H1 (cell line): ENCODE data around the gene MARS1. TPM values are rescaled to one million over a fixed set of nuclear protein-coding genes. Genes with fewer than 3 reads are reported as not detected.

Source experiments
- CTCF ChIA-PET: fragments of 300-600 bp; sonication (Branson Sonifier 250); formaldehyde crosslinking; loops from one replicate; lab custom pipeline; 2021; ENCODE audit not compliant: partially characterized antibody; lab: Charles Lee
- POLR2A ChIA-PET: fragments of 300-600 bp; sonication (Branson Sonifier 250); formaldehyde crosslinking; loops from one replicate; lab custom pipeline; 2021; ENCODE audit warnings: inconsistent platforms; ENCODE audit not compliant: partially characterized antibody; lab: Charles Lee
- DNase-seq, 2 experiments: peaks; one replicate each; pipeline versions ENCODE4 v3.0.0 to v3.0.0-alpha.2; 2010 to 2022; ENCODE audit warnings: low spot score in 2 of 2, low read depth in 1 of 2, mixed read lengths in 1 of 2
- FAIRE-seq: peaks from 2 replicates; lab custom pipeline; 2011; peaks lifted over from hg19 to GRCh38; lab: Jason Lieb, UNC
- H2AFZ ChIP-seq: 2 replicates; pipeline ENCODE4 v1.8.1; 2012; ENCODE audit warnings: low read length, inconsistent platforms
- H2AK5ac ChIP-seq: 2 replicates; pipeline ENCODE4 v1.6.1; 2013; ENCODE audit warnings: low read depth, low read length
- H2BK120ac ChIP-seq: replicated peaks from 2 replicates; pipeline ENCODE3; 2013; ENCODE audit warnings: low read depth, low read length, inconsistent platforms
- H2BK12ac ChIP-seq: 2 replicates; pipeline ENCODE4 v1.6.1; 2013; ENCODE audit warnings: low read depth, low read length
- H2BK15ac ChIP-seq: 2 replicates; pipeline ENCODE4 v1.6.1; 2013; ENCODE audit warnings: low read length
- H2BK20ac ChIP-seq: 2 replicates; pipeline ENCODE4 v1.6.1; 2013; ENCODE audit warnings: low read length
- H2BK5ac ChIP-seq: 2 replicates; pipeline ENCODE4 v1.6.1; 2013; ENCODE audit warnings: low read depth, low read length
- H3K14ac ChIP-seq: 2 replicates; pipeline ENCODE4 v1.6.1; 2013; ENCODE audit warnings: inconsistent platforms; ENCODE audit not compliant: insufficient read length
- H3K18ac ChIP-seq: 2 replicates; pipeline ENCODE4 v1.6.1; 2013; ENCODE audit warnings: low read length; ENCODE audit errors: extremely low read depth
- H3K23ac ChIP-seq: 2 replicates; pipeline ENCODE4 v1.6.1; 2013; ENCODE audit warnings: inconsistent platforms; ENCODE audit not compliant: insufficient read length
- H3K23me2 ChIP-seq: 2 replicates; pipeline ENCODE4 v1.6.1; 2013; ENCODE audit warnings: low read depth, low read length
- H3K27ac ChIP-seq: 2 replicates; pipeline ENCODE4 v1.6.1; 2011; ENCODE audit warnings: low read depth, low read length, inconsistent platforms
- H3K27me3 ChIP-seq, 4 experiments: replicated peaks in 1 of 4; 1 replicate in 1 of 4; 2 replicates in 3 of 4; pipeline versions ENCODE4 v1.6.1 to v1.8.1; 2011 to 2013; ENCODE audit warnings: low read length in 3 of 4, mild to moderate bottlenecking in 3 of 4, inconsistent platforms in 2 of 4, mixed read lengths in 2 of 4, moderate library complexity in 1 of 4; ENCODE audit not compliant: control insufficient read depth in 3 of 4, insufficient read depth in 3 of 4; ENCODE audit errors: extremely low read depth in 1 of 4
- H3K36me3 ChIP-seq, 4 experiments: 2 replicates each; pipeline versions ENCODE4 v1.6.1 to v1.8.1; 2011 to 2013; ENCODE audit warnings: mild to moderate bottlenecking in 4 of 4, low read length in 3 of 4, moderate library complexity in 2 of 4, control low read depth in 1 of 4, inconsistent platforms in 1 of 4; ENCODE audit not compliant: insufficient read depth in 4 of 4, control insufficient read depth in 2 of 4
- H3K4ac ChIP-seq: replicated peaks from 2 replicates; pipeline ENCODE3; 2013; ENCODE audit warnings: low read length, low read depth, mixed read lengths, inconsistent platforms; ENCODE audit not compliant: insufficient read length
- H3K4me1 ChIP-seq, 4 experiments: replicated peaks in 1 of 4; 1 replicate in 1 of 4; 2 replicates in 3 of 4; pipeline versions ENCODE4 v1.6.1 to v1.8.1; 2011 to 2013; ENCODE audit warnings: low read length in 3 of 4, inconsistent platforms in 2 of 4, mixed read lengths in 1 of 4; ENCODE audit not compliant: insufficient read depth in 4 of 4, control insufficient read depth in 3 of 4
- H3K4me2 ChIP-seq, 2 experiments: 2 replicates each; pipeline versions ENCODE4 v1.6.1 to v1.8.1; 2011 to 2013; ENCODE audit warnings: low read depth in 2 of 2, low read length in 2 of 2, control low read depth in 1 of 2, inconsistent platforms in 1 of 2, mild to moderate bottlenecking in 1 of 2; ENCODE audit not compliant: insufficient read depth in 1 of 2
- H3K4me3 ChIP-seq, 4 experiments: fragments of 200-600, 300-600 bp in 1 of 4; sonication (generic), shearing (Covaris generic), sonication (Bioruptor Twin) in 1 of 4; 2 replicates each; pipeline versions ENCODE4 v1.5.1 to v1.8.1; 2011 to 2016; ENCODE audit warnings: low read length in 4 of 4, low read depth in 3 of 4, control low read depth in 2 of 4, inconsistent platforms in 2 of 4, mild to moderate bottlenecking in 2 of 4, mixed read lengths in 1 of 4, moderate library complexity in 1 of 4; ENCODE audit not compliant: insufficient read depth in 2 of 4; ENCODE audit errors: extremely low read depth in 1 of 4
- H3K56ac ChIP-seq: replicated peaks from 2 replicates; pipeline ENCODE3; 2013; ENCODE audit warnings: low read depth, mild to moderate bottlenecking, mixed read lengths, low read length, inconsistent platforms; ENCODE audit not compliant: insufficient read length
- H3K79me1 ChIP-seq: 2 replicates; pipeline ENCODE4 v1.6.1; 2013; ENCODE audit warnings: low read depth, low read length, control low read depth
- H3K79me2 ChIP-seq, 2 experiments: 2 replicates each; pipeline versions ENCODE4 v1.6.1 to v1.8.1; 2012 to 2013; ENCODE audit warnings: low read length in 2 of 2, mild to moderate bottlenecking in 2 of 2, inconsistent platforms in 1 of 2; ENCODE audit not compliant: insufficient read depth in 2 of 2, control insufficient read depth in 1 of 2
- H3K9ac ChIP-seq, 4 experiments: replicated peaks in 1 of 4; 1 replicate in 1 of 4; 2 replicates in 3 of 4; pipeline versions ENCODE4 v1.6.1 to v1.8.1; 2011 to 2013; ENCODE audit warnings: low read depth in 3 of 4, low read length in 3 of 4, control low read depth in 2 of 4, mild to moderate bottlenecking in 2 of 4, moderate library complexity in 2 of 4, inconsistent platforms in 1 of 4; ENCODE audit errors: extremely low read depth in 1 of 4
- H3K9me3 ChIP-seq, 2 experiments: 2 replicates each; pipeline versions ENCODE4 v1.6.1 to v1.8.1; 2012 to 2013; ENCODE audit warnings: mild to moderate bottlenecking in 2 of 2, moderate library complexity in 2 of 2, control low read depth in 1 of 2, inconsistent platforms in 1 of 2, low read depth in 1 of 2, low read length in 1 of 2, mixed read lengths in 1 of 2; ENCODE audit not compliant: insufficient read depth in 2 of 2
- H4K20me1 ChIP-seq, 2 experiments: replicated peaks in 1 of 2; 2 replicates each; pipeline versions ENCODE3 to v1.8.1; 2011 to 2013; ENCODE audit warnings: inconsistent platforms in 2 of 2, low read length in 2 of 2, mild to moderate bottlenecking in 1 of 2; ENCODE audit not compliant: insufficient read depth in 2 of 2, control insufficient read depth in 1 of 2
- H4K5ac ChIP-seq: 2 replicates; pipeline ENCODE4 v1.6.1; 2013; ENCODE audit warnings: low read length, low read depth, mixed read lengths, inconsistent platforms; ENCODE audit not compliant: insufficient read length
- H4K8ac ChIP-seq: 2 replicates; pipeline ENCODE4 v1.8.0; 2013; ENCODE audit warnings: mild to moderate bottlenecking, moderate library complexity, low read length, inconsistent platforms; ENCODE audit not compliant: insufficient read depth; ENCODE audit errors: extremely low read depth
- H4K91ac ChIP-seq: replicated peaks from 2 replicates; pipeline ENCODE3; 2013; ENCODE audit warnings: low read length, mixed read lengths, inconsistent platforms; ENCODE audit not compliant: insufficient read length
- CEBPB ChIP-seq: IDR thresholded peaks from 2 replicates; pipeline ENCODE4 v1.6.1; 2012; ENCODE audit warnings: low read depth, low read length
- SAP30 ChIP-seq: fragments of 300-600 bp; sonication (generic); IDR thresholded peaks from 2 replicates; pipeline ENCODE4 v1.7.1; 2012; ENCODE audit warnings: low read length, moderate library complexity, mild to moderate bottlenecking, inconsistent platforms; ENCODE audit not compliant: insufficient read depth, insufficient replicate concordance
- SIN3A ChIP-seq, 2 experiments: IDR thresholded peaks in 1 of 2; conservative IDR thresholded peaks in 1 of 2; 2 replicates each; pipeline ENCODE4 v1.6.1; 2011 to 2012; ENCODE audit warnings: low read length in 2 of 2, improper control_type of control experiment in 1 of 2, low read depth in 1 of 2, mild to moderate bottlenecking in 1 of 2
- WGBS, 2 experiments: shearing (Covaris generic) in 1 of 2; methylation state at CpG; one replicate each; pipeline versions ENCODE4 v1.1.6 to v1.1.7; 2013 to 2015; ENCODE audit warnings: low lambda C conversion rate in 2 of 2, mixed read lengths in 2 of 2, inconsistent platforms in 1 of 2, low coverage in 1 of 2, missing lambda C conversion rate in 1 of 2; ENCODE audit not compliant: insufficient replicate concordance in 2 of 2, insufficient coverage in 1 of 2, insufficient read length in 1 of 2; ENCODE audit errors: extremely low coverage in 1 of 2, missing lambda C conversion rate in 1 of 2; 5-methylcytosine and 5-hydroxymethylcytosine counted together
- polyA plus RNA-seq, 7 experiments: library from polyadenylated mRNA; depleted of rRNA in 3 of 7; stranded (reverse) in 5 of 7; unstranded in 2 of 7; fragments of >200 nt in 5 of 7; fragments of 200-250 nt in 2 of 7; gene quantifications; 1 replicate in 5 of 7; 2 replicates in 1 of 7; 4 replicates in 1 of 7; pipeline versions ENCODE4 v1.2.1 to v1.2.3, GENCODE V29; 2011 to 2013; ENCODE audit warnings: missing spikeins in 2 of 7, mixed read lengths in 2 of 7
- total RNA-seq: library from RNA; stranded (reverse); fragmentation: NEBNext Ultra II Directional; extraction: Animal tissue kit (Norgen Biotek cat#: 25700); gene quantifications from 2 replicates; pipeline ENCODE4 v1.2.1, GENCODE V29; 2021

The MARS1 gene
- total and polyA plus RNA-seq, 2 of the 8 experiments (the other 6 are each of a cell fraction or from before 2014, with no cell fraction given): 194 to 407 TPM

- Histone ChIP-seq H2BK15ac (no peak overlapping the region), H4K8ac (peak overlapping the region; percentile 41; the same call in 1 of the 2 replicates), H3K36me3 (peaks cover 0 to 4% (median 0%) of the 10 kb centered on the region in 4 experiments; a peak in 3 of 8 replicates), H3K9ac (peak overlapping the region; percentile 82 to 91 (median 86); a peak in 6 of 7 replicates), H3K14ac (no peak overlapping the region), H3K79me2 (peaks cover 4 to 28% of the 10 kb centered on the region in 2 experiments; a peak in 3 of 4 replicates), H3K18ac (no peak overlapping the region), H4K5ac (no peak overlapping the region), H2BK20ac (no peak overlapping the region), H2BK5ac (peak overlapping the region; percentile 35; the same call in 1 of the 2 replicates), H4K91ac (no peak overlapping the region), H3K4me2 (peak overlapping the region; percentile 83 to 85), H3K4ac (no peak overlapping the region), H2AK5ac (no peak overlapping the region), H3K4me1 (peaks cover 3 to 14% (median 8%) of the 10 kb centered on the region in 4 experiments; a peak in 6 of 7 replicates), H2BK12ac (0 out of 2 replicates have a peak overlapping the region, but pooled peaks have one; percentile 0), H3K56ac (no peak overlapping the region), H3K23me2 (peaks cover 19% of the 10 kb centered on the region), H3K23ac (no peak overlapping the region), H3K9me3 (no peaks in the 10 kb centered on the region), H3K79me1 (peaks cover 8% of the 10 kb centered on the region; the same call in 1 of the 2 replicates), H2BK120ac (no peak overlapping the region), H3K4me3 (peak overlapping the region; percentile 63 to 90 (median 81); a peak in 7 of 8 replicates), H4K20me1 (peaks cover 2 to 9% of the 10 kb centered on the region in 2 experiments), H2AFZ (no peak overlapping the region), H3K27ac (0 out of 2 replicates have a peak overlapping the region, but pooled peaks have one; percentile 16), H3K27me3 (peaks cover 0 to 5% (median 3%) of the 10 kb centered on the region in 4 experiments; a peak in 2 of 7 replicates)
- POLR2A ChIA-PET: interaction anchor here (0.8 to 6.6 kb wide), 11 partner anchors 8 to 65 kb away, joined by 3 to 65 read pairs (median 4); partner anchors contain the start of genes ARHGEF25 and DDIT3
- CTCF ChIA-PET: interaction anchor here (0.7 to 1.9 kb wide), 5 partner anchors 10 to 323 kb away, joined by 3 to 6 read pairs (median 4); no protein-coding TSS in a partner anchor
- peak; percentile 57 for TF ChIP-seq SAP30
- TF ChIP-seq SIN3A (conservative IDR thresholded peaks at IDR 0.05 in 1 of 2, IDR thresholded peaks at IDR 0.05 in 1 of 2; ENCODE audit: low read depth in 1 of 2, low read length in 2 of 2): peak in 1 of 2 experiments; percentile 66; a peak in 2 of 4 replicates
- no peak for TF ChIP-seq CEBPB
- 80% methylated on average over 15 of the region's 15 CpGs; no CpG with 5 or more reads in 1 of the 2 experiments for WGBS, 2 experiments
- DNase-seq: no peak
- no peak for FAIRE-seq
Measured at GRCh38 chr12:57545809-57546437, 58.1 kb downstream of the MARS1 start.
